ENCODE measurements around the gene ZNF583. TPM values are rescaled to one million over a fixed set of nuclear protein-coding genes. Genes with fewer than 3 reads are reported as not detected.

ZNF583 gene
- total RNA-seq, 2 donors from 2014 or later: 4.0 to 5.5 TPM

- no peaks in the 10 kb centered on the region for H3K27me3 ChIP-seq (ENCODE audit: control insufficient read depth, insufficient read depth, low read length, poor library complexity, severe bottlenecking)
- no peak overlapping the region for H3K9ac ChIP-seq (ENCODE audit: extremely low read depth, low read length, poor library complexity, severe bottlenecking)
- H3K4me3 ChIP-seq (ENCODE audit: low read length): no peak overlapping the region
- no peak overlapping the region for H3K27ac Mint-ChIP-seq
- peaks cover 3% of the 10 kb centered on the region for H3K27me3 Mint-ChIP-seq (ENCODE audit: insufficient read depth)
- H3K4me1 ChIP-seq (ENCODE audit: control insufficient read depth, insufficient read depth, low read length): no peaks in the 10 kb centered on the region
- peaks cover 69% of the 10 kb centered on the region for H3K9me3 ChIP-seq (ENCODE audit: control insufficient read depth, low read length)
- H3K4me1 Mint-ChIP-seq: peaks cover 2% of the 10 kb centered on the region
- TF ChIP-seq, protein P1, sequence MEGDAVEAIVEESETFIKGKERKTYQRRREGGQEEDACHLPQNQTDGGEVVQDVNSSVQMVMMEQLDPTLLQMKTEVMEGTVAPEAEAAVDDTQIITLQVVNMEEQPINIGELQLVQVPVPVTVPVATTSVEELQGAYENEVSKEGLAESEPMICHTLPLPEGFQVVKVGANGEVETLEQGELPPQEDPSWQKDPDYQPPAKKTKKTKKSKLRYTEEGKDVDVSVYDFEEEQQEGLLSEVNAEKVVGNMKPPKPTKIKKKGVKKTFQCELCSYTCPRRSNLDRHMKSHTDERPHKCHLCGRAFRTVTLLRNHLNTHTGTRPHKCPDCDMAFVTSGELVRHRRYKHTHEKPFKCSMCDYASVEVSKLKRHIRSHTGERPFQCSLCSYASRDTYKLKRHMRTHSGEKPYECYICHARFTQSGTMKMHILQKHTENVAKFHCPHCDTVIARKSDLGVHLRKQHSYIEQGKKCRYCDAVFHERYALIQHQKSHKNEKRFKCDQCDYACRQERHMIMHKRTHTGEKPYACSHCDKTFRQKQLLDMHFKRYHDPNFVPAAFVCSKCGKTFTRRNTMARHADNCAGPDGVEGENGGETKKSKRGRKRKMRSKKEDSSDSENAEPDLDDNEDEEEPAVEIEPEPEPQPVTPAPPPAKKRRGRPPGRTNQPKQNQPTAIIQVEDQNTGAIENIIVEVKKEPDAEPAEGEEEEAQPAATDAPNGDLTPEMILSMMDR (conservative IDR thresholded peaks at IDR 0.05): no peak
- H3K36me3 Mint-ChIP-seq (ENCODE audit: low read depth): peaks cover 56% of the 10 kb centered on the region
- no peak overlapping the region for H3K27ac ChIP-seq (ENCODE audit: low read depth, low read length)
- DNase-seq: no peak
- no peak overlapping the region for H3K4me3 Mint-ChIP-seq
- H3K9me3 Mint-ChIP-seq: peaks cover 75% of the 10 kb centered on the region
- 90 to 100% methylated on average over 1 to 2 of the region's 2 CpGs for WGBS, 2 experiments (ENCODE audit: insufficient coverage in 1 of 2, insufficient read length in 1 of 2)
- peaks cover 5% of the 10 kb centered on the region for H3K36me3 ChIP-seq (ENCODE audit: control insufficient read depth, insufficient read depth, low read length)
Measured at GRCh38 chr19:56360841-56361240, 43.3 kb upstream of the ZNF583 start.

DNA sequence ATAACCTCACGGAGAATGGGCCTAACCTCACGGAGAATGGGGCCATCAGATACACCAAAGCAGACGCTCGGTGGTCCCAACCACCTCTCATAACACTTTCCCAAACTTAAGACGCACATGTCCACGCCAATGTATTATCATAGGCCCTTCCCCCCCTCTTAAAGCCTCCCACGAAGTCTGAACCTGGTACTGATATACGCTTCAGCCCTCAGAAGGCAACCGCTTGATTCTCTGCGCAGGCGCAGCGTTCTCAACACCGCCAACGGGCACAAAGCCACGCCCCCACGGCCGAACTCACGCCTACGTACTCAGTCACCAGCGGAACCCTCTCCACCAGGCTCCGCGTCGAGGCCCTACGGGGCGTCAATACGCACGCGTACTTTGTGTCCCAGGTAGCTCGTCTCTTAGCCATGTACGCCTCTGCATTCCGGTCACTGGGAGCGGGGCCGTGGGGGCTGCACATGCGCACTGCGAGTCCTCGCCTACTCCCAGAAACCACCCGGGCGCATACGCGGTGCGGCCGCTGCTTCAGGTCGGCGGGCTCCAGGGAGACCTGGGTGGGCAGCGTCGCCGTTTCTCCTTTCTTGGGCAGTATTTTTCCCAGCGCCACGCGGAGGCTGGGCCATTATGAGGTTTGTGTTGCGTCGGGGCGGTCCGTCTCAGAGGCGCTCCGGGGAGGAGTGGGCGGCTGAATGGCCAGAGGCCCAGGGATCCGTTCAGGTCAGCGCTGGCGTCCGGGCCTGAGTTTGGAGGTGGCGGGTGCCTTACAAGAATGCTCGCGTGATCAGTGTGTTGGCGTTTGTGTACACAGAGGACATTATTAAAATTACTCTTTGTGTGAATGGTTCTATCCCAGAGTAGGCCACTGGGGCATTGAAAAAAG lies 36.1 kb upstream of the ZNF583 start:
- no peaks in the 10 kb centered on the region for H3K27me3 Mint-ChIP-seq (ENCODE audit: insufficient read depth)
- H3K9me3 Mint-ChIP-seq: peaks cover 75% of the 10 kb centered on the region
- WGBS, 2 experiments (ENCODE audit: insufficient coverage in 1 of 2, insufficient read length in 1 of 2): 12 to 19% methylated on average over 35 to 65 of the region's 65 CpGs
- H3K4me3 ChIP-seq (ENCODE audit: low read length): peak overlapping the region; percentile 97
- H3K36me3 ChIP-seq (ENCODE audit: control insufficient read depth, insufficient read depth, low read length): peaks cover 41% of the 10 kb centered on the region
- H3K36me3 Mint-ChIP-seq (ENCODE audit: low read depth): peaks cover 45% of the 10 kb centered on the region
- H3K4me1 ChIP-seq (ENCODE audit: control insufficient read depth, insufficient read depth, low read length): peaks cover 8% of the 10 kb centered on the region
- TF ChIP-seq, protein P1 (conservative IDR thresholded peaks at IDR 0.05): no peak
- H3K27ac ChIP-seq (ENCODE audit: low read depth, low read length): peak overlapping the region; percentile 89
- peak overlapping the region; percentile 78 for H3K9ac ChIP-seq (ENCODE audit: extremely low read depth, low read length, poor library complexity, severe bottlenecking)
- peak overlapping the region; percentile 96 for H3K27ac Mint-ChIP-seq
- H3K4me1 Mint-ChIP-seq: peaks cover 4% of the 10 kb centered on the region
- peak overlapping the region; percentile 89 for H3K4me3 Mint-ChIP-seq
- DNase-seq: peak; percentile 95
- H3K27me3 ChIP-seq (ENCODE audit: control insufficient read depth, insufficient read depth, low read length, poor library complexity, severe bottlenecking): no peaks in the 10 kb centered on the region
- H3K9me3 ChIP-seq (ENCODE audit: control insufficient read depth, low read length): peaks cover 92% of the 10 kb centered on the region

- Histone ChIP-seq H3K9me3 (ENCODE audit: control insufficient read depth, low read length) (peaks cover 92% of the 10 kb centered on the region), H3K27ac (ENCODE audit: low read depth, low read length) (no peak overlapping the region), H3K4me1 (ENCODE audit: control insufficient read depth, insufficient read depth, low read length) (peaks cover 8% of the 10 kb centered on the region), H3K27me3 (ENCODE audit: control insufficient read depth, insufficient read depth, low read length, poor library complexity, severe bottlenecking) (no peaks in the 10 kb centered on the region), H3K9ac (ENCODE audit: extremely low read depth, low read length, poor library complexity, severe bottlenecking) (no peak overlapping the region), H3K36me3 (ENCODE audit: control insufficient read depth, insufficient read depth, low read length) (peaks cover 61% of the 10 kb centered on the region), H3K4me3 (ENCODE audit: low read length) (peak overlapping the region; percentile 97)
- 94 to 100% methylated on average over 1 to 3 of the region's 3 CpGs for WGBS, 2 experiments (ENCODE audit: insufficient coverage in 1 of 2, insufficient read length in 1 of 2)
- TF ChIP-seq, protein P1 (conservative IDR thresholded peaks at IDR 0.05): no peak
- peaks cover 59% of the 10 kb centered on the region for H3K36me3 Mint-ChIP-seq (ENCODE audit: low read depth)
- no peaks in the 10 kb centered on the region for H3K27me3 Mint-ChIP-seq (ENCODE audit: insufficient read depth)
- peaks cover 76% of the 10 kb centered on the region for H3K9me3 Mint-ChIP-seq
- DNase-seq: no peak
- no peak overlapping the region for H3K27ac Mint-ChIP-seq
- peak overlapping the region; percentile 89 for H3K4me3 Mint-ChIP-seq
- peaks cover 2% of the 10 kb centered on the region for H3K4me1 Mint-ChIP-seq
Measured at GRCh38 chr19:56369886-56370676, 34.1 kb upstream of the ZNF583 start.

Measured in endodermal cell (in vitro differentiated cells).